Mucosa of rectum (tissue), 2 donors: ENCODE measurements around the gene MAGI1.

Source experiments
- H3K27ac ChIP-seq, 2 donors: one replicate each; pipeline ENCODE4 v1.7.0; 2013; ENCODE audit warnings: inconsistent platforms in 2 of 2, low read depth in 2 of 2, low read length in 2 of 2
- H3K27me3 ChIP-seq, 2 donors: one replicate each; pipeline ENCODE4 v1.7.0; 2013; ENCODE audit warnings: low read length in 2 of 2; ENCODE audit not compliant: control insufficient read depth in 2 of 2, insufficient read depth in 2 of 2
- H3K36me3 ChIP-seq, 2 donors: one replicate each; pipeline ENCODE4 v1.7.0; 2013; ENCODE audit warnings: low read length in 2 of 2; ENCODE audit not compliant: control insufficient read depth in 2 of 2, insufficient read depth in 2 of 2
- H3K4me1 ChIP-seq, 2 donors: one replicate each; pipeline ENCODE4 v1.7.0; 2013; ENCODE audit warnings: low read length in 2 of 2, mild to moderate bottlenecking in 1 of 2; ENCODE audit not compliant: control insufficient read depth in 2 of 2, insufficient read depth in 2 of 2
- H3K4me3 ChIP-seq, 2 donors: one replicate each; pipeline ENCODE4 v1.7.0; 2013; ENCODE audit warnings: low read length in 2 of 2
- H3K9ac ChIP-seq, 2 donors: one replicate each; pipeline ENCODE4 v1.7.0; 2013; ENCODE audit warnings: low read length in 2 of 2, low read depth in 1 of 2, mild to moderate bottlenecking in 1 of 2
- H3K9me3 ChIP-seq, 2 donors: one replicate each; pipeline ENCODE4 v1.7.0; 2013; ENCODE audit warnings: low read length in 2 of 2; ENCODE audit not compliant: control insufficient read depth in 2 of 2
- donor health status: healthy.
- donor health status: Normal muscosa, but diverticular disease.

MAGI1 gene

GRCh38 chr3:65734792-65735191, 303.9 kb downstream of the MAGI1 start:
- no peaks in the 10 kb centered on the region for H3K9me3 ChIP-seq
- H3K36me3 ChIP-seq: no peaks in the 10 kb centered on the region

GRCh38 chr3:65734382-65734781, 304.3 kb downstream of the MAGI1 start:
- Histone ChIP-seq H3K4me1 (peaks cover 5 to 8% of the 10 kb centered on the region in 2 donors), H3K27me3 (no peaks in the 10 kb centered on the region), H3K36me3 (no peaks in the 10 kb centered on the region), H3K4me3 (no peak overlapping the region), H3K27ac (no peak overlapping the region), H3K9ac (no peak overlapping the region), H3K9me3 (no peaks in the 10 kb centered on the region)

More at GRCh38 chr3:65734792-65735191, 303.9 kb downstream of the MAGI1 start:
- Histone ChIP-seq H3K4me3 (no peak overlapping the region), H3K9ac (no peak overlapping the region), H3K4me1 (peaks cover 5% of the 10 kb centered on the region in 2 donors), H3K27me3 (no peaks in the 10 kb centered on the region), H3K27ac (no peak overlapping the region)

GRCh38 chr3:65733459-65733858, 305.3 kb downstream of the MAGI1 start:
- Histone ChIP-seq H3K9ac (no peak overlapping the region), H3K4me3 (no peak overlapping the region), H3K27ac (no peak overlapping the region), H3K4me1 (peaks cover 5 to 9% of the 10 kb centered on the region in 2 donors), H3K27me3 (no peaks in the 10 kb centered on the region), H3K9me3 (no peaks in the 10 kb centered on the region), H3K36me3 (no peaks in the 10 kb centered on the region)

GRCh38 chr3:65732051-65732935, 306.4 kb downstream of the MAGI1 start:
- Histone ChIP-seq H3K9me3 (no peaks in the 10 kb centered on the region), H3K27me3 (no peaks in the 10 kb centered on the region), H3K27ac (no peak overlapping the region), H3K4me3 (no peak overlapping the region), H3K9ac (no peak overlapping the region), H3K36me3 (no peaks in the 10 kb centered on the region), H3K4me1 (peaks cover 5 to 9% of the 10 kb centered on the region in 2 donors)

GRCh38 chr3:65730449-65730848, 308.3 kb downstream of the MAGI1 start:
- H3K4me1 ChIP-seq: peaks cover 5 to 9% of the 10 kb centered on the region in 2 donors
- H3K4me3 ChIP-seq: no peak overlapping the region
- no peaks in the 10 kb centered on the region for H3K36me3 ChIP-seq
- no peak overlapping the region for H3K27ac ChIP-seq
- H3K27me3 ChIP-seq: no peaks in the 10 kb centered on the region
- no peaks in the 10 kb centered on the region for H3K9me3 ChIP-seq
- no peak overlapping the region for H3K9ac ChIP-seq

GRCh38 chr3:65729973-65730372, 308.7 kb downstream of the MAGI1 start:
- Histone ChIP-seq H3K9me3 (no peaks in the 10 kb centered on the region), H3K36me3 (no peaks in the 10 kb centered on the region), H3K4me1 (peaks cover 5 to 9% of the 10 kb centered on the region in 2 donors), H3K27me3 (no peaks in the 10 kb centered on the region), H3K27ac (no peak overlapping the region), H3K9ac (no peak overlapping the region), H3K4me3 (no peak overlapping the region)

- no peaks in the 10 kb centered on the region for H3K9me3 ChIP-seq
- H3K9ac ChIP-seq: no peak overlapping the region
- H3K27ac ChIP-seq: peak overlapping the region in 1 of 2 donors; percentile 17
- H3K27me3 ChIP-seq: no peaks in the 10 kb centered on the region
- H3K4me1 ChIP-seq: peaks cover 5 to 9% of the 10 kb centered on the region in 2 donors
- H3K36me3 ChIP-seq: no peaks in the 10 kb centered on the region
- H3K4me3 ChIP-seq: no peak overlapping the region
Measured at GRCh38 chr3:65729555-65729954, 309.2 kb downstream of the MAGI1 start.

- Histone ChIP-seq H3K27ac (no peak overlapping the region), H3K4me3 (no peak overlapping the region), H3K36me3 (no peaks in the 10 kb centered on the region), H3K4me1 (peaks cover 5 to 9% of the 10 kb centered on the region in 2 donors), H3K27me3 (no peaks in the 10 kb centered on the region), H3K9me3 (no peaks in the 10 kb centered on the region), H3K9ac (no peak overlapping the region)
Measured at GRCh38 chr3:65728138-65728537, 310.6 kb downstream of the MAGI1 start.

- no peak overlapping the region for H3K4me3 ChIP-seq
- H3K9me3 ChIP-seq: no peaks in the 10 kb centered on the region
- H3K27me3 ChIP-seq: no peaks in the 10 kb centered on the region
- no peak overlapping the region for H3K27ac ChIP-seq
- no peaks in the 10 kb centered on the region for H3K36me3 ChIP-seq
- no peak overlapping the region for H3K9ac ChIP-seq
- H3K4me1 ChIP-seq: no peaks in the 10 kb centered on the region
Measured at GRCh38 chr3:65723985-65724384, 314.7 kb downstream of the MAGI1 start.

GRCh38 chr3:65723011-65723410, 315.7 kb downstream of the MAGI1 start:
- Histone ChIP-seq H3K27me3 (no peaks in the 10 kb centered on the region), H3K27ac (no peak overlapping the region), H3K4me1 (no peaks in the 10 kb centered on the region), H3K9ac (no peak overlapping the region), H3K9me3 (no peaks in the 10 kb centered on the region), H3K36me3 (no peaks in the 10 kb centered on the region), H3K4me3 (no peak overlapping the region)
